MCF 10A (cell line): ENCODE data around the gene ZNF582. TPM values are rescaled to one million over a fixed set of nuclear protein-coding genes. Genes with fewer than 3 reads are reported as not detected.

Experiments
- BruUV-seq: library from RNA; stranded (reverse); fragments of 400-500 nt; replicated peaks from 2 replicates; lab custom pipeline; 2021; lab: Mats Ljungman, UMichigan
- CTCF ChIA-PET: fragments of 300-600 bp; sonication (Branson Sonifier 250); formaldehyde crosslinking; extraction: SDS; loops from one replicate; lab custom pipeline; 2021; ENCODE audit warnings: antibody characterized with exemption, inconsistent platforms; lab: Yijun Ruan, JAX
- POLR2A ChIA-PET: fragments of 300-600, 350-650 bp; sonication (Branson Sonifier 250); formaldehyde crosslinking; extraction: SDS; loops from one replicate; lab custom pipeline; 2020; ENCODE audit warnings: antibody characterized with exemption, inconsistent platforms; lab: Yijun Ruan, JAX
- DNase-seq: peaks from one replicate; pipeline ENCODE4 v3.0.0-alpha.2; 2018; ENCODE audit not compliant: unreplicated experiment
- H3K27ac Mint-ChIP-seq: one replicate; pipeline ENCODE4 v1.8.0; 2022; ENCODE audit warnings: mild to moderate bottlenecking, low read depth, mixed read lengths; ENCODE audit not compliant: unreplicated experiment
- H3K27me3 Mint-ChIP-seq: one replicate; pipeline ENCODE4 v1.8.0; 2022; ENCODE audit warnings: mixed read lengths; ENCODE audit not compliant: insufficient read depth, unreplicated experiment
- H3K36me3 Mint-ChIP-seq: one replicate; pipeline ENCODE4 v1.8.0; 2022; ENCODE audit warnings: mild to moderate bottlenecking, moderate library complexity, mixed read lengths; ENCODE audit not compliant: insufficient read depth, unreplicated experiment
- H3K4me1 Mint-ChIP-seq: one replicate; pipeline ENCODE4 v1.8.0; 2022; ENCODE audit warnings: mixed read lengths; ENCODE audit not compliant: insufficient read depth, unreplicated experiment
- H3K4me3 Mint-ChIP-seq: one replicate; pipeline ENCODE4 v1.8.0; 2022; ENCODE audit warnings: mild to moderate bottlenecking, moderate library complexity, mixed read lengths; ENCODE audit not compliant: unreplicated experiment
- H3K9me3 Mint-ChIP-seq: one replicate; pipeline ENCODE4 v1.8.0; 2022; ENCODE audit warnings: mixed read lengths; ENCODE audit not compliant: unreplicated experiment
- intact Hi-C: fragments of 100-400 bp; cut with micrococcal nuclease; formaldehyde crosslinking; loops from 2 replicates; pipeline ENCODE4 v1.14.1; 2022
- total RNA-seq: library from RNA; stranded (reverse); gene quantifications from 2 replicates; pipeline ENCODE4 v1.2.3, GENCODE V29; 2022
- TF ChIP-seq, protein P1 (sequence below): fragments of 200-600 bp; IDR thresholded peaks from one replicate; pipeline ENCODE4 v1.8.0; 2022; ENCODE audit warnings: antibody characterized with exemption, mild to moderate bottlenecking; ENCODE audit not compliant: unreplicated experiment

The ZNF582 gene
- total RNA-seq, 1 experiment from 2014 or later = not detected

- Mint-ChIP-seq H3K27me3 (no peaks in the 10 kb centered on the region), H3K4me3 (no peak overlapping the region), H3K4me1 (no peaks in the 10 kb centered on the region), H3K36me3 (no peaks in the 10 kb centered on the region), H3K9me3 (peaks cover 36% of the 10 kb centered on the region), H3K27ac (no peak overlapping the region)
- POLR2A ChIA-PET = no interaction called here
- CTCF ChIA-PET = interaction anchor here (0.5 to 0.8 kb wide), 3 partner anchors 19 to 438 kb away, joined by 3 read pairs; no protein-coding TSS in a partner anchor
- no peak for DNase-seq
- no TSS peak for BruUV-seq
- intact Hi-C loops = no loop called here
- TF ChIP-seq, protein P1, sequence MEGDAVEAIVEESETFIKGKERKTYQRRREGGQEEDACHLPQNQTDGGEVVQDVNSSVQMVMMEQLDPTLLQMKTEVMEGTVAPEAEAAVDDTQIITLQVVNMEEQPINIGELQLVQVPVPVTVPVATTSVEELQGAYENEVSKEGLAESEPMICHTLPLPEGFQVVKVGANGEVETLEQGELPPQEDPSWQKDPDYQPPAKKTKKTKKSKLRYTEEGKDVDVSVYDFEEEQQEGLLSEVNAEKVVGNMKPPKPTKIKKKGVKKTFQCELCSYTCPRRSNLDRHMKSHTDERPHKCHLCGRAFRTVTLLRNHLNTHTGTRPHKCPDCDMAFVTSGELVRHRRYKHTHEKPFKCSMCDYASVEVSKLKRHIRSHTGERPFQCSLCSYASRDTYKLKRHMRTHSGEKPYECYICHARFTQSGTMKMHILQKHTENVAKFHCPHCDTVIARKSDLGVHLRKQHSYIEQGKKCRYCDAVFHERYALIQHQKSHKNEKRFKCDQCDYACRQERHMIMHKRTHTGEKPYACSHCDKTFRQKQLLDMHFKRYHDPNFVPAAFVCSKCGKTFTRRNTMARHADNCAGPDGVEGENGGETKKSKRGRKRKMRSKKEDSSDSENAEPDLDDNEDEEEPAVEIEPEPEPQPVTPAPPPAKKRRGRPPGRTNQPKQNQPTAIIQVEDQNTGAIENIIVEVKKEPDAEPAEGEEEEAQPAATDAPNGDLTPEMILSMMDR = no peak
These were observed 21.1 kb downstream of the ZNF582 start for GRCh38 chr19:56372281-56372680.

DNA sequence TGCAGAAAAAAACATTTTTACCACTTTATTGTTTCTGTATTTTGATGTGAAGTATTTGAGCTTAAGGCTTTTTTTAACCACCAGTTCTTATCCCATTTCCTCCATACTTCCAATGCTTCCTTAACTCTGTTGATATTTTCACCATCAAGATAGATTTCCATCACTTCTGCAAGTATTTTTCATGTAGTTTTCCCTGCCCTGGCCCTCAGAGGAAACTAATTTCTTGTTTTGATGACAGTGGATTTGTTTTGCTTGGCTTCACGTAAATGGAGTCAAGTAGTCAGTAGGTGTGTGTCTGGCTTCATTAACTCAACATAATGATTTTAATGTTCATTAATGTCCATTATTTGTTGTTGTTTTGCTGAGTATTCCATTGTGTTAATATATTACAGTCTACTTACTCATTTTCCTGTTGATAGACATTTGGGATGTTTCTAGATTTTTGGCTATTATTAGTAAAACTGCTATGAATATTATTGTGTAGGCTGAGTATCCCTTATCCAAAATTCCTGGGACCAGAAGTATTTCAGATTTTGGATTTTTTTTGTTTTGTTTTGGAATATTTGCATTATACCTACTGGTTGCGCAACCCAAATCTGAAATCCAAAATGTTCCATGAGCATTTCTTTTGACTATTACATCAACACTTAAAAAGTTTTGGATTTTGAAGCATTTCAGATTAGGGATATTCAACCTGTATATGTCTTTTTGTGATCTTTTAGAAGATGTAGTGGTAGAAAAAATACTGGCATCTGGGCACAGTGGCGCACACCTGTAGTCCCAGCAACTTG is 23.3 kb downstream of the ZNF582 start:
- CTCF ChIA-PET = no interaction called here

GRCh38 chr19:56367829-56368711 is 25.3 kb downstream of the ZNF582 start:
- Mint-ChIP-seq H3K4me3 (no peak overlapping the region), H3K4me1 (no peaks in the 10 kb centered on the region), H3K27me3 (no peaks in the 10 kb centered on the region), H3K27ac (no peak overlapping the region), H3K9me3 (peaks cover 35% of the 10 kb centered on the region), H3K36me3 (no peaks in the 10 kb centered on the region)
- ChIA-PET CTCF (interaction anchor here (1.4 kb wide), 1 partner anchor 35 kb away, joined by 4 read pairs; no protein-coding TSS in a partner anchor), POLR2A (no interaction called here)
- intact Hi-C loops = no loop called here
- BruUV-seq = no TSS peak
- DNase-seq = no peak
- TF ChIP-seq, protein P1 = no peak

More for the DNA sequence above, 23.3 kb downstream of the ZNF582 start:
- no peak for DNase-seq
- peaks cover 28% of the 10 kb centered on the region for H3K9me3 Mint-ChIP-seq
- TF ChIP-seq, protein P1 = no peak
- BruUV-seq = no TSS peak
- H3K4me3 Mint-ChIP-seq = no peak overlapping the region
- no peaks in the 10 kb centered on the region for H3K27me3 Mint-ChIP-seq
- POLR2A ChIA-PET = no interaction called here
- no peaks in the 10 kb centered on the region for H3K4me1 Mint-ChIP-seq
- H3K27ac Mint-ChIP-seq = no peak overlapping the region
- intact Hi-C loops = no loop called here
- H3K36me3 Mint-ChIP-seq = no peaks in the 10 kb centered on the region

- no peaks in the 10 kb centered on the region for H3K4me1 Mint-ChIP-seq
- ChIA-PET POLR2A (no interaction called here), CTCF (interaction anchor here (2.2 kb wide), 1 partner anchor 12 kb away, joined by 8 read pairs; no protein-coding TSS in a partner anchor)
- no peaks in the 10 kb centered on the region for H3K36me3 Mint-ChIP-seq
- no TSS peak for BruUV-seq
- H3K4me3 Mint-ChIP-seq = no peak overlapping the region
- no peaks in the 10 kb centered on the region for H3K27me3 Mint-ChIP-seq
- intact Hi-C loops = no loop called here
- no peak overlapping the region for H3K27ac Mint-ChIP-seq
- H3K9me3 Mint-ChIP-seq = peaks cover 48% of the 10 kb centered on the region
- no peak for DNase-seq
- TF ChIP-seq, protein P1 = no peak
These were observed 32.5 kb downstream of the ZNF582 start for GRCh38 chr19:56360841-56361240.
